Smooth muscle cell (in vitro differentiated cells): ENCODE results near the gene GRM8. TPM values are rescaled to one million over a fixed set of nuclear protein-coding genes. Genes with fewer than 3 reads are reported as not detected.

Source experiments
- DNase-seq: peaks from one replicate; lab custom pipeline; 2025; ENCODE audit not compliant: unreplicated experiment; lab: John Stamatoyannopoulos, UW
- H2AFZ ChIP-seq: fragments of 200-600 bp; sonication (generic); 2 replicates; pipeline ENCODE4 v1.6.0; 2016; ENCODE audit warnings: antibody characterized with exemption, low read depth, mild to moderate bottlenecking
- H3F3A ChIP-seq: fragments of 200-600 bp; sonication (generic); 2 replicates; pipeline ENCODE4 v1.6.0; 2017; ENCODE audit warnings: antibody characterized with exemption, low read depth
- H3K27ac ChIP-seq: fragments of 200-600 bp; sonication (generic); 2 replicates; pipeline ENCODE4 v1.5.1; 2016; ENCODE audit warnings: low read depth, mild to moderate bottlenecking
- H3K27me3 ChIP-seq: fragments of 200-600 bp; sonication (generic); 2 replicates; pipeline ENCODE4 v1.6.1; 2016; ENCODE audit warnings: low read depth, mild to moderate bottlenecking
- H3K36me3 ChIP-seq: fragments of 200-600 bp; sonication (generic); 2 replicates; pipeline ENCODE4 v1.5.1; 2016; ENCODE audit warnings: low read depth
- H3K4me1 ChIP-seq: fragments of 200-600 bp; sonication (generic); 2 replicates; pipeline ENCODE4 v1.5.1; 2016; ENCODE audit warnings: low read depth
- H3K4me2 ChIP-seq: fragments of 200-600 bp; sonication (generic); 2 replicates; pipeline ENCODE4 v1.6.0; 2016; ENCODE audit warnings: mild to moderate bottlenecking
- H3K4me3 ChIP-seq: fragments of 200-600 bp; sonication (generic); 2 replicates; pipeline ENCODE4 v1.5.1; 2016; ENCODE audit warnings: mild to moderate bottlenecking
- H3K79me2 ChIP-seq: fragments of 200-600 bp; sonication (generic); 2 replicates; pipeline ENCODE4 v1.6.0; 2016; ENCODE audit warnings: low read depth, mild to moderate bottlenecking
- H3K9ac ChIP-seq: fragments of 200-600 bp; sonication (generic); 2 replicates; pipeline ENCODE4 v1.6.0; 2016; ENCODE audit warnings: low read depth
- H3K9me3 ChIP-seq: fragments of 200-600 bp; sonication (generic); replicated peaks from 2 replicates; pipeline ENCODE4 v1.5.1; 2016; ENCODE audit warnings: low read depth
- H4K20me1 ChIP-seq: fragments of 200-600 bp; sonication (generic); 2 replicates; pipeline ENCODE4 v1.6.0; 2016; ENCODE audit warnings: low read depth
- CTCF ChIP-seq: fragments of 200-600 bp; sonication (generic); IDR thresholded peaks from 2 replicates; pipeline ENCODE4 v1.5.1; 2017; ENCODE audit warnings: borderline replicate concordance, mild to moderate bottlenecking, antibody characterized with exemption; ENCODE audit not compliant: insufficient read depth, poor library complexity, severe bottlenecking
- WGBS: methylation state at CpG from one replicate; pipeline ENCODE4 v1.1.7; 2016; ENCODE audit warnings: low lambda C conversion rate; 5-methylcytosine and 5-hydroxymethylcytosine counted together
- polyA plus RNA-seq: library from polyadenylated mRNA; unstranded; fragments of >200 nt; fragmentation: Nextera tagmentation; extraction: Ambion mirVana; gene quantifications from 2 replicates; pipeline ENCODE4 v1.2.1, GENCODE V29; 2016
- total RNA-seq: library from RNA; depleted of rRNA; stranded (reverse); fragments of >200 nt; gene quantifications from 2 replicates; pipeline ENCODE4 v1.2.3, GENCODE V29; 2014

GRM8 gene
- total and polyA plus RNA-seq, 2 experiments from 2014 or later, result 9.8 to 20.5 TPM

- no peaks in the 10 kb centered on the region for H3K79me2 ChIP-seq
- DNase-seq, result no peak
- H3K27ac ChIP-seq, result no peak overlapping the region
- H2AFZ ChIP-seq, result no peak overlapping the region
- H4K20me1 ChIP-seq, result no peaks in the 10 kb centered on the region
- TF ChIP-seq CTCF, result no peak
- no peak overlapping the region for H3K9ac ChIP-seq
- WGBS, result 80% methylated on average over 3 of the region's 3 CpGs
- no peaks in the 10 kb centered on the region for H3K4me1 ChIP-seq
- no peaks in the 10 kb centered on the region for H3K9me3 ChIP-seq
- no peaks in the 10 kb centered on the region for H3K27me3 ChIP-seq
- no peak overlapping the region for H3K4me2 ChIP-seq
- H3K4me3 ChIP-seq, result no peak overlapping the region
- no peaks in the 10 kb centered on the region for H3K36me3 ChIP-seq
- no peaks in the 10 kb centered on the region for H3F3A ChIP-seq
Measured at GRCh38 chr7:127081539-127081938, 171.2 kb downstream of the GRM8 start.

- H4K20me1 ChIP-seq, result no peaks in the 10 kb centered on the region
- no peak overlapping the region for H2AFZ ChIP-seq
- no peak overlapping the region for H3K4me2 ChIP-seq
- H3K4me3 ChIP-seq, result no peak overlapping the region
- WGBS, result 89% methylated on average over 2 of the region's 2 CpGs
- H3K27me3 ChIP-seq, result no peaks in the 10 kb centered on the region
- H3K9me3 ChIP-seq, result no peaks in the 10 kb centered on the region
- H3K79me2 ChIP-seq, result no peaks in the 10 kb centered on the region
- TF ChIP-seq CTCF, result no peak
- DNase-seq, result no peak
- no peak overlapping the region for H3K27ac ChIP-seq
- H3F3A ChIP-seq, result no peaks in the 10 kb centered on the region
- no peaks in the 10 kb centered on the region for H3K36me3 ChIP-seq
- no peak overlapping the region for H3K9ac ChIP-seq
- no peaks in the 10 kb centered on the region for H3K4me1 ChIP-seq
Measured at GRCh38 chr7:127080576-127080975, 172.2 kb downstream of the GRM8 start.

GRCh38 chr7:127066974-127067373 lies 185.8 kb downstream of the GRM8 start:
- H4K20me1 ChIP-seq, result no peaks in the 10 kb centered on the region
- no peak for DNase-seq
- no peaks in the 10 kb centered on the region for H3K79me2 ChIP-seq
- no peaks in the 10 kb centered on the region for H3K27me3 ChIP-seq
- H3F3A ChIP-seq, result no peaks in the 10 kb centered on the region
- H3K4me2 ChIP-seq, result no peak overlapping the region
- H2AFZ ChIP-seq, result no peak overlapping the region
- H3K27ac ChIP-seq, result no peak overlapping the region
- 80% methylated on average over 3 of the region's 3 CpGs for WGBS
- no peaks in the 10 kb centered on the region for H3K36me3 ChIP-seq
- H3K4me1 ChIP-seq, result no peaks in the 10 kb centered on the region
- no peaks in the 10 kb centered on the region for H3K9me3 ChIP-seq
- H3K4me3 ChIP-seq, result no peak overlapping the region
- no peak for TF ChIP-seq CTCF
- no peak overlapping the region for H3K9ac ChIP-seq

- H2AFZ ChIP-seq, result no peak overlapping the region
Measured at GRCh38 chr7:127059475-127059874, 193.3 kb downstream of the GRM8 start.

More at GRCh38 chr7:127059475-127059874, 193.3 kb downstream of the GRM8 start:
- H3K4me3 ChIP-seq, result no peak overlapping the region
- H3K27ac ChIP-seq, result no peak overlapping the region
- WGBS, result 83% methylated on average over 6 of the region's 6 CpGs
- no peak overlapping the region for H3K4me2 ChIP-seq
- DNase-seq, result no peak
- no peak for TF ChIP-seq CTCF
- H3K9me3 ChIP-seq, result no peaks in the 10 kb centered on the region
- H4K20me1 ChIP-seq, result no peaks in the 10 kb centered on the region
- no peaks in the 10 kb centered on the region for H3K27me3 ChIP-seq
- no peaks in the 10 kb centered on the region for H3K4me1 ChIP-seq
- H3K9ac ChIP-seq, result no peak overlapping the region
- H3K79me2 ChIP-seq, result no peaks in the 10 kb centered on the region
- no peaks in the 10 kb centered on the region for H3K36me3 ChIP-seq
- H3F3A ChIP-seq, result no peaks in the 10 kb centered on the region
